ENCODE data around the gene NUP93.

The NUP93 gene

GRCh38 chr16:56722200-56722842, 7.6 kb upstream of the NUP93 start:
- H3K4me3 ChIP-seq (replicated peaks; ENCODE audit: low read depth, low read length), result no peak overlapping the region
- no peak for TF ChIP-seq CTCF (IDR thresholded peaks at IDR 0.05; ENCODE audit: low read length, missing control alignments)
- DNase-seq (ENCODE audit: low read depth), result no peak

- no peak overlapping the region for H3K4me3 ChIP-seq (replicated peaks; ENCODE audit: low read depth, low read length)
- no peak for DNase-seq (ENCODE audit: low read depth)
Observed at GRCh38 chr16:56724191-56724590, 5.7 kb upstream of the NUP93 start.

GRCh38 chr16:56726283-56726682, 3.6 kb upstream of the NUP93 start:
- no peak for TF ChIP-seq CTCF (IDR thresholded peaks at IDR 0.05; ENCODE audit: low read length, missing control alignments)
- no peak overlapping the region for H3K4me3 ChIP-seq (replicated peaks; ENCODE audit: low read depth, low read length)
- no peak for DNase-seq (ENCODE audit: low read depth)

More at GRCh38 chr16:56724191-56724590, 5.7 kb upstream of the NUP93 start:
- no peak for TF ChIP-seq CTCF (IDR thresholded peaks at IDR 0.05; ENCODE audit: low read length, missing control alignments)

- DNase-seq (ENCODE audit: low read depth), result no peak
- no peak overlapping the region for H3K4me3 ChIP-seq (replicated peaks; ENCODE audit: low read depth, low read length)
- no peak for TF ChIP-seq CTCF (IDR thresholded peaks at IDR 0.05; ENCODE audit: low read length, missing control alignments)
Observed at GRCh38 chr16:56726926-56727325, 3.0 kb upstream of the NUP93 start.

GRCh38 chr16:56728027-56728426, 1.9 kb upstream of the NUP93 start:
- DNase-seq (ENCODE audit: low read depth), result no peak
- H3K4me3 ChIP-seq (replicated peaks; ENCODE audit: low read depth, low read length), result no peak overlapping the region
- no peak for TF ChIP-seq CTCF (IDR thresholded peaks at IDR 0.05; ENCODE audit: low read length, missing control alignments)

- DNase-seq (ENCODE audit: low read depth), result no peak
- no peak for TF ChIP-seq CTCF (IDR thresholded peaks at IDR 0.05; ENCODE audit: low read length, missing control alignments)
- H3K4me3 ChIP-seq (replicated peaks; ENCODE audit: low read depth, low read length), result peak overlapping the region; percentile 91
Observed at GRCh38 chr16:56728980-56729734, 772 bp upstream of the NUP93 start.
